ENCODE results near the gene MAML3. TPM values are rescaled to one million over a fixed set of nuclear protein-coding genes. Genes with fewer than 3 reads are reported as not detected.

Gene MAML3
- total RNA-seq, 1 donor, result 0.72 TPM

GRCh38 chr4:139957065-139957464 is 196.9 kb downstream of the MAML3 start:
- Histone ChIP-seq H3K9me3 (ENCODE audit: low read depth, low read length) (no peaks in the 10 kb centered on the region), H3K36me3 (ENCODE audit: insufficient read depth, low read length) (no peaks in the 10 kb centered on the region), H3K4me1 (ENCODE audit: insufficient read depth, low read length) (no peaks in the 10 kb centered on the region), H3K27me3 (ENCODE audit: insufficient read depth, low read length) (peaks cover 77% of the 10 kb centered on the region), H2AFZ (ENCODE audit: low read length) (no peak overlapping the region), H3K4me3 (ENCODE audit: insufficient read depth, low read length) (no peak overlapping the region), H3K4me2 (ENCODE audit: insufficient read depth, low read length) (no peak overlapping the region), H3K27ac (ENCODE audit: low read depth, low read length) (no peak overlapping the region), H3K79me2 (ENCODE audit: insufficient read depth, low read length) (no peaks in the 10 kb centered on the region), H4K20me1 (ENCODE audit: insufficient read depth, low read length) (no peaks in the 10 kb centered on the region)
- TF ChIP-seq CTCF (IDR thresholded peaks at IDR 0.05; ENCODE audit: extremely low read depth, low read depth, low read length), result no peak
- no peak for DNase-seq (ENCODE audit: insufficient read length, low spot score, missing footprints)

- Histone ChIP-seq H3K4me3 (ENCODE audit: insufficient read depth, low read length) (no peak overlapping the region), H3K4me1 (ENCODE audit: insufficient read depth, low read length) (no peaks in the 10 kb centered on the region), H2AFZ (ENCODE audit: low read length) (no peak overlapping the region), H3K27ac (ENCODE audit: low read depth, low read length) (no peak overlapping the region), H3K27me3 (ENCODE audit: insufficient read depth, low read length) (peaks cover 77% of the 10 kb centered on the region), H3K79me2 (ENCODE audit: insufficient read depth, low read length) (no peaks in the 10 kb centered on the region), H3K9me3 (ENCODE audit: low read depth, low read length) (no peaks in the 10 kb centered on the region), H3K36me3 (ENCODE audit: insufficient read depth, low read length) (no peaks in the 10 kb centered on the region), H3K4me2 (ENCODE audit: insufficient read depth, low read length) (no peak overlapping the region), H4K20me1 (ENCODE audit: insufficient read depth, low read length) (no peaks in the 10 kb centered on the region)
- no peak for DNase-seq (ENCODE audit: insufficient read length, low spot score, missing footprints)
- TF ChIP-seq CTCF (IDR thresholded peaks at IDR 0.05; ENCODE audit: extremely low read depth, low read depth, low read length), result no peak
Measured at GRCh38 chr4:139956507-139957017, 197.4 kb downstream of the MAML3 start.

GRCh38 chr4:139955600-139955999 is 198.4 kb downstream of the MAML3 start:
- Histone ChIP-seq H3K36me3 (ENCODE audit: insufficient read depth, low read length) (no peaks in the 10 kb centered on the region), H3K4me2 (ENCODE audit: insufficient read depth, low read length) (no peak overlapping the region), H2AFZ (ENCODE audit: low read length) (no peak overlapping the region), H3K9me3 (ENCODE audit: low read depth, low read length) (no peaks in the 10 kb centered on the region), H3K27me3 (ENCODE audit: insufficient read depth, low read length) (peaks cover 68% of the 10 kb centered on the region), H4K20me1 (ENCODE audit: insufficient read depth, low read length) (no peaks in the 10 kb centered on the region), H3K4me1 (ENCODE audit: insufficient read depth, low read length) (peaks cover 4% of the 10 kb centered on the region), H3K79me2 (ENCODE audit: insufficient read depth, low read length) (no peaks in the 10 kb centered on the region), H3K27ac (ENCODE audit: low read depth, low read length) (no peak overlapping the region), H3K4me3 (ENCODE audit: insufficient read depth, low read length) (no peak overlapping the region)
- TF ChIP-seq CTCF (IDR thresholded peaks at IDR 0.05; ENCODE audit: extremely low read depth, low read depth, low read length), result no peak
- DNase-seq (ENCODE audit: insufficient read length, low spot score, missing footprints), result no peak

GRCh38 chr4:139954512-139954911 is 199.5 kb downstream of the MAML3 start:
- Histone ChIP-seq H3K4me3 (ENCODE audit: insufficient read depth, low read length) (no peak overlapping the region), H3K4me1 (ENCODE audit: insufficient read depth, low read length) (peaks cover 8% of the 10 kb centered on the region), H3K79me2 (ENCODE audit: insufficient read depth, low read length) (no peaks in the 10 kb centered on the region), H3K27ac (ENCODE audit: low read depth, low read length) (no peak overlapping the region), H3K27me3 (ENCODE audit: insufficient read depth, low read length) (peaks cover 60% of the 10 kb centered on the region), H3K36me3 (ENCODE audit: insufficient read depth, low read length) (no peaks in the 10 kb centered on the region), H4K20me1 (ENCODE audit: insufficient read depth, low read length) (no peaks in the 10 kb centered on the region), H3K9me3 (ENCODE audit: low read depth, low read length) (no peaks in the 10 kb centered on the region), H2AFZ (ENCODE audit: low read length) (no peak overlapping the region), H3K4me2 (ENCODE audit: insufficient read depth, low read length) (no peak overlapping the region)
- no peak for TF ChIP-seq CTCF (IDR thresholded peaks at IDR 0.05; ENCODE audit: extremely low read depth, low read depth, low read length)
- no peak for DNase-seq (ENCODE audit: insufficient read length, low spot score, missing footprints)

All from osteoblast (primary cell).